ENCODE results near the gene SMPD4.
A peak's percentile ranks its signal among the peaks of the same experiment; 100 is the strongest.
"Not testable (repeated sequence)": the region's sequence is repeated elsewhere in the genome, so short reads cannot be mapped to it uniquely, and the experiment has no call there.

Gene SMPD4

GRCh38 chr2:130181325-130181879 lies at the start of gene SMPD4:
SMPD4 (minus strand) TSS chr2:130181602; CDS start chr2:130176592, 5,010 bp downstream.
- peak; percentile 96 for DNase-seq (ENCODE audit: low read depth)

DNA sequence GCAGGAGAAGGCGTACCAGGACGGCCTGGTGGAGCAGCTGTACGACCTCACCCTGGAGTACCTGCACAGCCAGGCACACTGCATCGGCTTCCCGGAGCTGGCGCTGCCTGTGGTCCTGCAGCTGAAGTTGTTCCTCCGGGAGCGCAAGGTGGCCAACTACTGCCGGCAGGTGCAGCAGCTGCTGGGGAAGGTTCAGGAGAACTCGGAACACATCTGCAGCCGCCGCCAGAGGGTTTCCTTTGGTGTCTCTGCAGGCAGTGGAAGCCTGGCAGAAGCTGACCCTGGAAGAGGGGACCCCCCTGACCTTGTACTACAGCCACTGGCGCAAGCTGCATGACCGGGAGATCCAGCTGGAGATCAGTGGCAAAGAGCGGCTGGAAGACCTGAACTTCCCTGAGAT lies 49.5 kb upstream of the SMPD4 start:
- not testable (repeated sequence) for DNase-seq (ENCODE audit: low read depth)

DNA sequence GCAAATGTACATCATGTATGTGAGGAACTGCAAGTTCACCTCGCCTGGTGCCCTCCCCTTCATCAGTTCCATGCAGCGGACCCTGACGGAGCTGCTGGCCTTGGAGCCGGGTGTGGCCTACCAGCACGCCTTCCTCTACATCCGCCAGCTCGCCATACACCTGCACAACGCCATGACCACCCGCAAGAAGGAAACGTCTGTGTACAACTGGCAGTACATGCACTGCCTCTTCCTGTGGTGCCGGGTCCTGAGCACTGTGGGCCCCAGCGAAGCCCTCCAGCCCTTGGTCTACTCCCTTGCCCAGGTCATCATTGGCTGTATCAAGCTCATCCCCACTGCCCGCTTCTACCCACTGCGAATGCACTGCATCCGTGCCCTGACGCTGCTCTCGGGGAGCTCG lies 49.0 kb upstream of the SMPD4 start:
- not testable (repeated sequence) for DNase-seq (ENCODE audit: low read depth)

DNA sequence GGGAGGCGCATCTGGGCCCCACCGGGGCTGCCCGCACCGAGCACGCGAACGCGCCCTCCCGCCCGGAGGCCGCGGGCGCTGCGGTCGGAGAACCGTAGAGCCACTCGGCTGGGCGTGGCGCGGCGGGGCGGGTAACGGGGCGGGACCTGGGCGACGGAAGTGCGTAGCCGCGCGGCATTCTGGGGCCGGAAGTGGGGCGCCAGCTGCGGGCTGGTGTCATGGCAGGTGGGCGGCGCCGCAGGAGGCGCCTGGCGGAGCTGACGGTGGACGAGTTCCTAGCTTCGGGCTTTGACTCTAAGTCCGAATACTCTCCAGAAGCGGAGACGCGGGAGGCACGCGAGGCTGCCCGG lies 47.7 kb upstream of the SMPD4 start:
- peak; percentile 7 for DNase-seq (ENCODE audit: low read depth)

DNA sequence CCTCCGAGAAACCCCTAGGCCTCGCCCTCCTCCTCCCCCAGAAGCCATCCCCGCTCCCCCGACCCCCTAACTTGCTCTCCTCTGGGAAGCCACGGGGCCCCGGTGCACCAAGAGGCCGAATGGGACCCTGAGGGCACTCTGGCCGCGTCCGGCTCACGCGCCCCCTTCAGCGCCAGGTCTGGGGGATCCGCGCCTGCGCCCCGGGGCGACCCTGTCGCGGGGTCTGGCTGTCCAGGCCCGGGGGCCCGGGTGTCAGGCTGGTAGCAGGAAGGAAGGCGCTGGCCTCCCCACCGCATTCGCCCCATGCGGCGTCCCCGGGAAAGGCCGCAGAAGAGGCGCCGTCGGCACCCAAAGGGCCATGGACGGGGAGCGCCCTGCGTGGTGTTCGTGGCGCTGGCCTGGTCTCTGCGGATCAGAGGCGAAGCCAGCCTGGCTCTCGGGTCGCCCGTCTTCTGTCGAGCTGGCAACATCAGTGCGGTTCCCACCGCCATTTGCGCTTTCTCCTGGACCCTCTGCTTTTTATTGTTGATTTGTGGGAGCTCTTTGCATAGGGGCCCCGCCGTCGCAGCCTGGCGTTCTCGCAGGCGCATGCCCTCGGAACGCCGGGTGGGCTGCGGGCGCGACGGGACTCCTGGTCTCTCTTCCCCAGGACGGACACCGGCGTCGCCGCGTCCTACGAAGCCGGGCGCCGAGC lies 47.2 kb upstream of the SMPD4 start:
- not testable (repeated sequence) for DNase-seq (ENCODE audit: low read depth)

DNA sequence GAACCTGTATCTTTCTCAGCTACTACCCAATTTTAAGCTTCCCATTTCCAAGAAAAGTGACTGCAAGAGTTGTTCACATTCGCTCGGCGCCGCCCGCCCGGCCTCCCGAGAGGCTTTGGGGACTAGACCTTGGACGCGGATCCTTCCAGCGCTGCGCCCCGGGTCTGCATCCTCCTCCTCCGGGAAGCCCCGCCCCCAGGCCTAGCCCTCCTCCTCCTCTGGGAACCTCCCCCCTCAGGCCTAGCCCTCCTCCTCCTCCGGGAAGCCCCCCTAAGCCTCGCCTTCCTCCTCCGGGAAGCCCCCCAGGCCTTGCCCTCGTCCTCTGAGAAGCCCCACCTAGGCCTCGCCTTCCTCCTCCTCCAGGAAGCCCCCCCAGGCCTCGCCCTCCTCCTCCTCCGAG lies 46.6 kb upstream of the SMPD4 start:
- not testable (repeated sequence) for DNase-seq (ENCODE audit: low read depth)

DNA sequence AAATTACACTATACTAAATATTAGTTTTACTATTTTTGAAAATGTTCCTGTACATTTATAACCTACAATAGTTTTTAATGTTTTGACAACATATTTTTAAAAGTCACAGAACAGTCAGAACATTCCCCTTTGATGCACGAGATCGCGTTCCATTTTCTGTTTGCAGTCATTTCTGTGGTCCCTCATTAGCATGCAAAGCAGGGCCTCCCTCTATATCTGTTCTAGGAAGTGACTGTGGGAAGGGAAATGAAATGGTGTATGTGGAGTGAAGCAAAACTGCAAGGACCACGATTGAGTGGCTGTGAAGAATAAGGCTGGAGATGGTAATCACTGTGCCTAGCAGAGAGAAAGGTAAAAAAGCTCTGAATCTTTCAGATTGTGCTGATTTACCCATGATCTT lies 41.1 kb upstream of the SMPD4 start:
- DNase-seq (ENCODE audit: low read depth) = not testable (repeated sequence)

GRCh38 chr2:130220505-130220904 lies 39.1 kb upstream of the SMPD4 start:
- DNase-seq (ENCODE audit: low read depth) = not testable (repeated sequence)

DNA sequence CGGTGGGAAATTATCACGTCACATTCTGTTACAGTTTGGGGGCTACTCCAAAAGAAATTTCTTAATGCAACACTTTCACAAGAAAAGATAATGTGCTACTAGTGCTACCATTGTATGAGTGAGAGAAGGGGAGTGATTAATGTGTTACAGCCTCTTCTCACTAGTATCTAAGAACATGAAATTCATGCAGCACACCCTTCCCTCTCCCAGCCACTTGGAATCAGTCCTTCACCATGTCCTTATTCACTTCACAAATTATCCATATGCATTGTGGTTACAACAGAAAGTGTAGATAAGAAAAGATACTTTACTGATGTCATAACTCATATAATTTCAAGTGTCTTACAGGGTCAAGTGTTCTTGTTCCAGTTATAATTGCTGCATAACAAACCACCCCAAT lies 37.7 kb upstream of the SMPD4 start:
- not testable (repeated sequence) for DNase-seq (ENCODE audit: low read depth)

DNA sequence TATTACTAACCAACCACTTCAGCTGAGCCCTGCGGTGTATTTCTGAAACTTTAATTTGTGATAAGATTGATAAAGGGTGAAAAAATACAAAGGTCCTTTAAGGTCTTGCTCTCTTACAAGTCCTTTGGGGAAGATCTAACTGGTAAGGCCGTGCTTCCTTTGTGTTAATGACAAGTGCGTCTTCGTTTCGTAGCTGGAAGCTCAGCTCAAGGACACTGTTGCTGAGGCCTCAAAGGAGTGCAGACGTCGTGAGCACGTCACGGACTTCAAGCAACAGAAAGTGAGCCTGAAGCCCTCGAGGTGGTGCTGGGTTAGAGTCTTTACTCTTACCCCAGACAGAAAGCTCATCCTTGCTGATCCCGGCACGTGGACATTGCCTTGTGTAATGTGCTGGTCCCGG lies 25.6 kb upstream of the SMPD4 start:
- not testable (repeated sequence) for DNase-seq (ENCODE audit: low read depth)

- DNase-seq (ENCODE audit: low read depth) = not testable (repeated sequence)
These were observed 21.7 kb upstream of the SMPD4 start for GRCh38 chr2:130203150-130203549.

DNA sequence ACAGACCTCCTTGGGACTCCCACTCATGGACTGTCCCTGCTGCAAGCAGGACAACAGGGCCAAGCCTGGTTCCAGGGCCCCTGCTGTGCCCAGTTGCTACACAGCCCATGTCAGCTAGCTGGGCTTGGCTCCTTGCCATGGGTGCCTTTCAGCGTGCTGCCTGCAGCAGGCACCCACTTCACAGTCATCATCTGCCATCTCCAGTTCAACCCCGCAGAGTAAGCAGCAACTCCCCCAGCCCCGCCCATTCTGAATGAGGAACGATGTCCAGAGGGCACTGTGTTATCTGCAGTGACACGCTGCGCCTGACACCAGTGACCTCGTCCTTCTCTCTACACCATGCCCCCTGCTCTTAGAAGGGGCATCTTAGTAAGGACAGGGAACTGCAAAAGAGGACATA lies 21.1 kb upstream of the SMPD4 start:
- not testable (repeated sequence) for DNase-seq (ENCODE audit: low read depth)

GRCh38 chr2:130198343-130198742 lies 16.9 kb upstream of the SMPD4 start, which contains the start of gene TUBA3E:
TUBA3E (minus strand) TSS chr2:130198439; CDS start chr2:130198360, 79 bp downstream.
- no peak for DNase-seq (ENCODE audit: low read depth)

DNA sequence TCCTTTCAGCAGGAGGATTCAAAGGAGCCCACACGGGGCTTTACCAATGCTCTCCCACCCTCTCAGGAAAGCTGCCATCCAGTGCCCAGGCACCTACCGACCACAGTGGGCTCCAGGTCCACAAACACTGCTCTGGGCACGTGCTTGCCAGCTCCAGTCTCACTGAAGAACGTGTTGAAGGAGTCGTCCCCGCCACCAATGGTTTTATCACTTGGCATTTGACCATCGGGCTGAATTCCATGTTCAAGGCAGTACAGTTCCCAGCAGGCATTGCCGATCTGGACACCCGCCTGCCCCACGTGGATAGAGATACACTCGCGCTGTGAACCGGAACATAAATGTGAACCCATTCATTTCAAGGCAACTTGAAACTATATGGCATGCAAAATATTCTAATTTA lies 14.7 kb upstream of the SMPD4 start:
- not testable (repeated sequence) for DNase-seq (ENCODE audit: low read depth)

- not testable (repeated sequence) for DNase-seq (ENCODE audit: low read depth)
These were observed 13.8 kb upstream of the SMPD4 start for GRCh38 chr2:130195089-130195635.

DNA sequence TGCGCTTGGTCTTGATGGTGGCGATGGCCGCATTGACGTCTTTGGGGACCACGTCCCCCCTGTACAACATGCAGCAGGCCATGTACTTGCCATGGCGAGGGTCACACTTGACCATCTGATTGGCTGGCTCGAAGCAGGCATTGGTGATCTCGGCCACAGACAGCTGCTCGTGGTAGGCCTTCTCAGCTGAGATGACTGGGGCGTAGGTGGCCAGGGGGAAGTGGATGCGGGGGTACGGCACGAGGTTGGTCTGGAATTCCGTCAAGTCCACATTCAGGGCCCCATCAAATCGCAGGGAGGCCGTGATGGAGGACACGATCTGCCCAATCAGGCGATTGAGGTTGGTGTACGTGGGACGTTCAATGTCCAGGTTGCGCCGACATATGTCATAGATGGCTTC lies 12.4 kb upstream of the SMPD4 start:
- not testable (repeated sequence) for DNase-seq (ENCODE audit: low read depth)

DNA sequence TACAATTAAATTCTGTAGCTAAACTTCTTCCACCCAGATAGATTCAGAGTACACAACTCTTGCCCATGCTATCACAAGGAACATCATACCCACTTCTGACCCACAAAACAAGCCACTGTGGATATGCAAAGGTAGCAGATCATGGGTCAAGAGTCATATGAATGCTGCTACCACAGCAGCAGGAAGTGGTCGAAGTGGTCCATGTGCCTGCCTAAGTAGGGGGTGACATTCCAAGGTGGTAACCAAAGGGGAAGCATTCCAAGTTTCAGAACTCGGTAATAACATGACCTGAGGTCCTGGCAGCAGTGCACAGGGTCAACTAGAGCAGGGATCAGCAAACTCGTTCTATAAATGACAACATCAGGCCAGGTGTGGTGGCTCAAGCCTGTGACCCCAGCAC lies 11.0 kb upstream of the SMPD4 start:
- DNase-seq (ENCODE audit: low read depth) = not testable (repeated sequence)

- not testable (repeated sequence) for DNase-seq (ENCODE audit: low read depth)
These were observed 9.9 kb upstream of the SMPD4 start for GRCh38 chr2:130191319-130191718.

GRCh38 chr2:130190237-130190636 lies 8.8 kb upstream of the SMPD4 start:
- DNase-seq (ENCODE audit: low read depth) = no peak

GRCh38 chr2:130188958-130189357 lies 7.6 kb upstream of the SMPD4 start:
- DNase-seq (ENCODE audit: low read depth) = not testable (repeated sequence)

GRCh38 chr2:130187859-130188792 lies 6.7 kb upstream of the SMPD4 start:
- not testable (repeated sequence) for DNase-seq (ENCODE audit: low read depth)

DNA sequence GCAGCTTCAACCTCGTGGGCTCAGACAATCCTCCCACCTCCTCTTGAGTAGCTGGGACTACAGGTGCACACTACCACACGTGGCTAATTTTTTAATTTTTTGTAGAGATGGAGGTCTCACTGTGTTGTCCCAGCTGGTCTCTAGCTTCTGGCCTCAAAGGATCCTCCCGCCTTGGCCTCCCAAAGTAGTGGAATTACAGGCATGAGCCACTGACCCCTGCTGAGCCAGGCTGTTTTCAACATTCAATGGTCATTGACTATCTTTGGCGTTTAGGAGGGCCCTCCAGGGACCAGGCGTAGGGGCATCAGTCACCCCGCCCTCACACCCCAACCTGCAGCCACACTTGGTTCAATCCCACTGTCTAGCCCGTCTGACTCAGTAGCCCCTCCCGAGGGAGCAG lies 5.9 kb upstream of the SMPD4 start:
- no peak for DNase-seq (ENCODE audit: low read depth)
